ENCODE measurements around the gene SELENOP.

DNA sequence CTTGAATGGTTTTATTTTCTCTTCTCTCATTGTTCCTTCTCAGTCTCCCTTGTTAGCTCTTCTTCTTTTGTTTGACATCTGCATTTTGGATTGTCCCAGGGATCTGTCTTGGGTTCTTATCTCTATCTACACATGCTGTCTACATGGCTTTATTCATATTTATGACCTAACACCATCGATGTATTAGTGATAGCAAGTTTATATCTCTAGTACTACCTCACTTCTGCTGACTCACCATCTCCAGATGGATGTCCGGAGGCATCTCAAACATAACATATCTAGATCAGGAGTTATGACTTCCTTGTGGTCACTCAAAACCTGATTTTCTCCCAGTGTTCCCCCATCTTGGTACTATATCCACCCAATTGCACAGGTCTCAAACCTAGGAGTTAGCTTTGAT, 19.2 kb upstream of the SELENOP start:
- TF ChIP-seq, protein P1, sequence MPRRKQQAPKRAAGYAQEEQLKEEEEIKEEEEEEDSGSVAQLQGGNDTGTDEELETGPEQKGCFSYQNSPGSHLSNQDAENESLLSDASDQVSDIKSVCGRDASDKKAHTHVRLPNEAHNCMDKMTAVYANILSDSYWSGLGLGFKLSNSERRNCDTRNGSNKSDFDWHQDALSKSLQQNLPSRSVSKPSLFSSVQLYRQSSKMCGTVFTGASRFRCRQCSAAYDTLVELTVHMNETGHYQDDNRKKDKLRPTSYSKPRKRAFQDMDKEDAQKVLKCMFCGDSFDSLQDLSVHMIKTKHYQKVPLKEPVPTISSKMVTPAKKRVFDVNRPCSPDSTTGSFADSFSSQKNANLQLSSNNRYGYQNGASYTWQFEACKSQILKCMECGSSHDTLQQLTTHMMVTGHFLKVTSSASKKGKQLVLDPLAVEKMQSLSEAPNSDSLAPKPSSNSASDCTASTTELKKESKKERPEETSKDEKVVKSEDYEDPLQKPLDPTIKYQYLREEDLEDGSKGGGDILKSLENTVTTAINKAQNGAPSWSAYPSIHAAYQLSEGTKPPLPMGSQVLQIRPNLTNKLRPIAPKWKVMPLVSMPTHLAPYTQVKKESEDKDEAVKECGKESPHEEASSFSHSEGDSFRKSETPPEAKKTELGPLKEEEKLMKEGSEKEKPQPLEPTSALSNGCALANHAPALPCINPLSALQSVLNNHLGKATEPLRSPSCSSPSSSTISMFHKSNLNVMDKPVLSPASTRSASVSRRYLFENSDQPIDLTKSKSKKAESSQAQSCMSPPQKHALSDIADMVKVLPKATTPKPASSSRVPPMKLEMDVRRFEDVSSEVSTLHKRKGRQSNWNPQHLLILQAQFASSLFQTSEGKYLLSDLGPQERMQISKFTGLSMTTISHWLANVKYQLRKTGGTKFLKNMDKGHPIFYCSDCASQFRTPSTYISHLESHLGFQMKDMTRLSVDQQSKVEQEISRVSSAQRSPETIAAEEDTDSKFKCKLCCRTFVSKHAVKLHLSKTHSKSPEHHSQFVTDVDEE (CRISPR knock-in tag; IDR thresholded peaks at IDR 0.05), result no peak
- no peak for TF ChIP-seq ZNF565 (CRISPR knock-in tag; conservative IDR thresholded peaks at IDR 0.05; ENCODE audit: low read depth)
- TF ChIP-seq, protein P2, sequence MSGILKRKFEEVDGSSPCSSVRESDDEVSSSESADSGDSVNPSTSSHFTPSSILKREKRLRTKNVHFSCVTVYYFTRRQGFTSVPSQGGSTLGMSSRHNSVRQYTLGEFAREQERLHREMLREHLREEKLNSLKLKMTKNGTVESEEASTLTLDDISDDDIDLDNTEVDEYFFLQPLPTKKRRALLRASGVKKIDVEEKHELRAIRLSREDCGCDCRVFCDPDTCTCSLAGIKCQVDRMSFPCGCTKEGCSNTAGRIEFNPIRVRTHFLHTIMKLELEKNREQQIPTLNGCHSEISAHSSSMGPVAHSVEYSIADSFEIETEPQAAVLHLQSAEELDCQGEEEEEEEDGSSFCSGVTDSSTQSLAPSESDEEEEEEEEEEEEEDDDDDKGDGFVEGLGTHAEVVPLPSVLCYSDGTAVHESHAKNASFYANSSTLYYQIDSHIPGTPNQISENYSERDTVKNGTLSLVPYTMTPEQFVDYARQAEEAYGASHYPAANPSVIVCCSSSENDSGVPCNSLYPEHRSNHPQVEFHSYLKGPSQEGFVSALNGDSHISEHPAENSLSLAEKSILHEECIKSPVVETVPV (CRISPR knock-in tag; IDR thresholded peaks at IDR 0.05), result no peak
- TF ChIP-seq ZNF8 (CRISPR knock-in tag; IDR thresholded peaks at IDR 0.05), result no peak
- TF ChIP-seq, protein P3, sequence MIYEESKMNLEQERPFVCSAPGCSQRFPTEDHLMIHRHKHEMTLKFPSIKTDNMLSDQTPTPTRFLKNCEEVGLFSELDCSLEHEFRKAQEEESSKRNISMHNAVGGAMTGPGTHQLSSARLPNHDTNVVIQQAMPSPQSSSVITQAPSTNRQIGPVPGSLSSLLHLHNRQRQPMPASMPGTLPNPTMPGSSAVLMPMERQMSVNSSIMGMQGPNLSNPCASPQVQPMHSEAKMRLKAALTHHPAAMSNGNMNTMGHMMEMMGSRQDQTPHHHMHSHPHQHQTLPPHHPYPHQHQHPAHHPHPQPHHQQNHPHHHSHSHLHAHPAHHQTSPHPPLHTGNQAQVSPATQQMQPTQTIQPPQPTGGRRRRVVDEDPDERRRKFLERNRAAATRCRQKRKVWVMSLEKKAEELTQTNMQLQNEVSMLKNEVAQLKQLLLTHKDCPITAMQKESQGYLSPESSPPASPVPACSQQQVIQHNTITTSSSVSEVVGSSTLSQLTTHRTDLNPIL (CRISPR knock-in tag; IDR thresholded peaks at IDR 0.05; ENCODE audit: low read depth), result no peak
- TF ChIP-seq CSDC2 (CRISPR knock-in tag; IDR thresholded peaks at IDR 0.05), result no peak
- TF ChIP-seq, protein P4, sequence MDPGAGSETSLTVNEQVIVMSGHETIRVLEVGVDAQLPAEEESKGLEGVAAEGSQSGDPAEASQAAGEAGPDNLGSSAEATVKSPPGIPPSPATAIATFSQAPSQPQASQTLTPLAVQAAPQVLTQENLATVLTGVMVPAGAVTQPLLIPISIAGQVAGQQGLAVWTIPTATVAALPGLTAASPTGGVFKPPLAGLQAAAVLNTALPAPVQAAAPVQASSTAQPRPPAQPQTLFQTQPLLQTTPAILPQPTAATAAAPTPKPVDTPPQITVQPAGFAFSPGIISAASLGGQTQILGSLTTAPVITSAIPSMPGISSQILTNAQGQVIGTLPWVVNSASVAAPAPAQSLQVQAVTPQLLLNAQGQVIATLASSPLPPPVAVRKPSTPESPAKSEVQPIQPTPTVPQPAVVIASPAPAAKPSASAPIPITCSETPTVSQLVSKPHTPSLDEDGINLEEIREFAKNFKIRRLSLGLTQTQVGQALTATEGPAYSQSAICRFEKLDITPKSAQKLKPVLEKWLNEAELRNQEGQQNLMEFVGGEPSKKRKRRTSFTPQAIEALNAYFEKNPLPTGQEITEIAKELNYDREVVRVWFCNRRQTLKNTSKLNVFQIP (CRISPR knock-in tag; IDR thresholded peaks at IDR 0.05; ENCODE audit: borderline replicate concordance, low read depth), result no peak
- TF ChIP-seq, protein P5, sequence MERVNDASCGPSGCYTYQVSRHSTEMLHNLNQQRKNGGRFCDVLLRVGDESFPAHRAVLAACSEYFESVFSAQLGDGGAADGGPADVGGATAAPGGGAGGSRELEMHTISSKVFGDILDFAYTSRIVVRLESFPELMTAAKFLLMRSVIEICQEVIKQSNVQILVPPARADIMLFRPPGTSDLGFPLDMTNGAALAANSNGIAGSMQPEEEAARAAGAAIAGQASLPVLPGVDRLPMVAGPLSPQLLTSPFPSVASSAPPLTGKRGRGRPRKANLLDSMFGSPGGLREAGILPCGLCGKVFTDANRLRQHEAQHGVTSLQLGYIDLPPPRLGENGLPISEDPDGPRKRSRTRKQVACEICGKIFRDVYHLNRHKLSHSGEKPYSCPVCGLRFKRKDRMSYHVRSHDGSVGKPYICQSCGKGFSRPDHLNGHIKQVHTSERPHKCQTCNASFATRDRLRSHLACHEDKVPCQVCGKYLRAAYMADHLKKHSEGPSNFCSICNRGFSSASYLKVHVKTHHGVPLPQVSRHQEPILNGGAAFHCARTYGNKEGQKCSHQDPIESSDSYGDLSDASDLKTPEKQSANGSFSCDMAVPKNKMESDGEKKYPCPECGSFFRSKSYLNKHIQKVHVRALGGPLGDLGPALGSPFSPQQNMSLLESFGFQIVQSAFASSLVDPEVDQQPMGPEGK (CRISPR knock-in tag; IDR thresholded peaks at IDR 0.05; ENCODE audit: borderline replicate concordance), result no peak
- TF ChIP-seq ZFP30 (CRISPR knock-in tag; IDR thresholded peaks at IDR 0.05), result no peak
